Measurements from ENCODE around the gene POLR3GL.

DNA sequence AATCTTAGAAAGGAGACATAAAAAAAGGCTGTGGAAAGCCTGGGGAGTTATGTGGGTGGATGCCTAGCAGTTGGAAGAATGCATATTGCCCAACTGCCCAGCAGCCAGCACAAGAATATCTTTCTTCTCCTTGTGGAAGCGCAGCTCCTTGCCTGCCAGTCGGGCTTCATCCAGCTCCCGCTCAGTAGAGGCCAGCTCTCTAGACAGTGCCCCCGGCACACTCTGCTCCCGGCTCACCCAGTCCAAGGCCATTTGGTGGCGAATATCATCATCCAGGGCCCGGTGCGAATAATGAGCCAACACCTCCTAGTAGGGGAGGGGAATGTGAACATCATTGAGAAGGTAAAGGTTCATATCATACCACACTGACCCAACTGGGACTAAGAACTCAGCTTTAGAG lies 28.2 kb upstream of the POLR3GL start:
- TF ChIP-seq GATA2 (IDR thresholded peaks at IDR 0.05; ENCODE audit: low read depth, low read length) (no peak), GATA3 (IDR thresholded peaks at IDR 0.05; ENCODE audit: low read depth, low read length) (no peak)

Measured in SH-SY5Y (cell line).